B cell (primary cell): ENCODE measurements around the gene ATIC.

Source experiments
- CTCF ChIP-seq: fragments of 200-600 bp; IDR thresholded peaks from one replicate; pipeline ENCODE4 v1.8.0; 2022; ENCODE audit warnings: antibody characterized with exemption, mild to moderate bottlenecking
- EZH2 ChIP-seq: IDR thresholded peaks from 2 replicates; pipeline ENCODE4 v1.6.1; 2012; ENCODE audit warnings: borderline replicate concordance, low read depth, mild to moderate bottlenecking, moderate library complexity, low read length; ENCODE audit not compliant: insufficient read depth, poor library complexity, severe bottlenecking

- TF ChIP-seq EZH2, result no peak
- TF ChIP-seq CTCF, result no peak
Observed at GRCh38 chr2:215359576-215359922, 47.7 kb downstream of the ATIC start.
